HL-60 (cell line): ENCODE measurements around the gene DGUOK.

Experiments used
- DNase-seq, 2 experiments: peaks; one replicate each; pipeline ENCODE4 v3.0.0-alpha.2; 2010 to 2020; ENCODE audit warnings: low read depth in 1 of 2, low spot score in 1 of 2
- H3K27ac ChIP-seq: fragments of 250-450 bp; sonication (Bioruptor Pico); replicated peaks from 2 replicates; pipeline ENCODE4 v1.5.1; 2020; ENCODE audit warnings: mild to moderate bottlenecking, moderate library complexity
- H3K27me3 ChIP-seq: fragments of 250-450 bp; sonication (Bioruptor Pico); 2 replicates; pipeline ENCODE4 v1.5.1; 2021; ENCODE audit warnings: mild to moderate bottlenecking, moderate library complexity; ENCODE audit not compliant: insufficient read depth, poor library complexity, severe bottlenecking
- H3K4me3 ChIP-seq: replicated peaks from 2 replicates; pipeline ENCODE4 v1.5.1; 2011; ENCODE audit warnings: mild to moderate bottlenecking, control low read depth, low read length; ENCODE audit not compliant: insufficient read depth
- CTCF ChIP-seq: IDR thresholded peaks from one replicate; pipeline ENCODE4 v1.5.1; 2011; ENCODE audit warnings: low read length, control low read depth, inconsistent platforms; ENCODE audit not compliant: insufficient read depth
- GABPA ChIP-seq: IDR thresholded peaks from 2 replicates; pipeline ENCODE4 v1.6.1; 2012; ENCODE audit warnings: low read depth
- POLR2AphosphoS5 ChIP-seq: IDR thresholded peaks from 2 replicates; pipeline ENCODE4 v1.6.1; 2012; ENCODE audit warnings: low read depth
- REST ChIP-seq: IDR thresholded peaks from 2 replicates; pipeline ENCODE4 v1.6.1; 2012; ENCODE audit warnings: low read depth; ENCODE audit not compliant: insufficient replicate concordance
- SPI1 ChIP-seq: IDR thresholded peaks from 2 replicates; pipeline ENCODE4 v1.6.1; 2012; ENCODE audit warnings: low read depth, mild to moderate bottlenecking, borderline replicate concordance

DGUOK gene

GRCh38 chr2:73969356-73969755 lies 42.7 kb downstream of the DGUOK start:
- no peak overlapping the region for H3K4me3 ChIP-seq
- TF ChIP-seq POLR2AphosphoS5 (no peak), SPI1 (no peak), REST (no peak), GABPA (no peak), CTCF (no peak)
- H3K27me3 ChIP-seq = no peaks in the 10 kb centered on the region
- H3K27ac ChIP-seq = peak overlapping the region; percentile 21
- DNase-seq = no peak

- Histone ChIP-seq H3K27ac (peak overlapping the region; percentile 66), H3K4me3 (no peak overlapping the region), H3K27me3 (no peaks in the 10 kb centered on the region)
- no peak for TF ChIP-seq REST
- no peak for TF ChIP-seq POLR2AphosphoS5
- no peak for TF ChIP-seq SPI1
- TF ChIP-seq GABPA = no peak
- DNase-seq = no peak
Observed at GRCh38 chr2:73970141-73970803, 43.6 kb downstream of the DGUOK start.

- peak; percentile 73 to 85 for DNase-seq
- TF ChIP-seq POLR2AphosphoS5 (peak; percentile 78), SPI1 (peak; percentile 47; the same call in 1 of the 2 replicates), GABPA (no peak), REST (no peak), CTCF (no peak)
- peak overlapping the region; percentile 66 for H3K27ac ChIP-seq
Observed at GRCh38 chr2:73970850-73971471, 44.3 kb downstream of the DGUOK start.

More at GRCh38 chr2:73970850-73971471, 44.3 kb downstream of the DGUOK start:
- no peak overlapping the region for H3K4me3 ChIP-seq
- no peaks in the 10 kb centered on the region for H3K27me3 ChIP-seq
